Inflammatory macrophage (primary cell): ENCODE data around the gene CA4.
A peak's percentile ranks its signal among the peaks of the same experiment; 100 is the strongest.
"Not testable (repeated sequence)": the region's sequence is repeated elsewhere in the genome, so short reads cannot be mapped to it uniquely, and the experiment has no call there.

Experiments used
- DNase-seq, 2 donors: peaks; one replicate each; pipeline ENCODE4 v3.0.0-alpha.2; 2020 to 2022

The CA4 gene

DNA sequence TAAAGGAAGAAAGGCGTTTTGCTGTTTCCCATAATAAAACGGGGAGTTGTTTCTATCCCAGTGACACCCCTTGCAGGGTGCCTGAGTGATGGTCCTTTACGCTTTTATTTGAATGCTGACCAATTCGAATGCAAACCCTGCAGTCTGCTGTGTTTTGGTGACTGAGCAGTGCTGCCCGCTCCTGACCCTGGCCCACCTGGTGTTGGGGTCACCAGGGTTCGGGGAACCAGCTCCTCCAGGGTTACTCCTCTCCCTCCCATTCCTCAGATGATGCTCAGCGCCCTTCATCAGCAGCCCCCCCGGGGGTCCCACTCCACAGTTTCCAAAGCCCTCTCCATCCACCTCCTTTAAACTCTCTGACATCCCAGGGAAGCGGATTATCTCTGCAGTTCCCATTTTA, 6.0 kb downstream of the CA4 start:
- DNase-seq = no peak

GRCh38 chr17:60156746-60157145, 7.0 kb downstream of the CA4 start:
- no peak for DNase-seq

GRCh38 chr17:60157487-60158040, 7.8 kb downstream of the CA4 start:
- DNase-seq = no peak

DNA sequence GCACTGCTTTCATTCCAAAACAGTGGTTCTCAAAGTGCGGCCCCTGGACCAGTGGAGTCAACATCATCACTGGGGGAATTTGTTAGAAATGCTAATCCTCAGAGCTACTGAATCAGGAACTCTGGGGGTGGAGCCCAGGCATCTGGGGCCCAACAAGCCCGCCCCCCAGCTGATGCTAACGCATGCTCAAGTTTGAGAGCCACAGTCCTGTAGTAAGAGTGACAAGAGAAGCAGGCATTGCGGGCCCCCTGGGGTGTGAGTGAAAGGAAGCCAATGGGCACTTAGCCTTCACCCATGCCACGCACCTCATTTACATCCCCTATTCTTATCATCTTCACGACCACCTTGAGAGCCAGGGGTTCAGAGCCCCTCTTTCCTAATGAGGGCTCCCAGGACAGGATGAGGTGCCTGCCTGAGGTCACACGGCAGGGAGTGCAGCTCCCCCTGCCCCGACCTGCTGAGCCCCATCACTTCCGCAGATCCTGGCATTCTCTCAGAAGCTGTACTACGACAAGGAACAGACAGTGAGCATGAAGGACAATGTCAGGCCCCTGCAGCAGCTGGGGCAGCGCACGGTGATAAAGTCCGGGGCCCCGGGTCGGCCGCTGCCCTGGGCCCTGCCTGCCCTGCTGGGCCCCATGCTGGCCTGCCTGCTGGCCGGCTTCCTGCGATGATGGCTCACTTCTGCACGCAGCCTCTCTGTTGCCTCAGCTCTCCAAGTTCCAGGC, 9.1 kb downstream of the CA4 start:
- no peak for DNase-seq

- no peak for DNase-seq
These were observed 9.7 kb downstream of the CA4 start for GRCh38 chr17:60159479-60159866.

DNA sequence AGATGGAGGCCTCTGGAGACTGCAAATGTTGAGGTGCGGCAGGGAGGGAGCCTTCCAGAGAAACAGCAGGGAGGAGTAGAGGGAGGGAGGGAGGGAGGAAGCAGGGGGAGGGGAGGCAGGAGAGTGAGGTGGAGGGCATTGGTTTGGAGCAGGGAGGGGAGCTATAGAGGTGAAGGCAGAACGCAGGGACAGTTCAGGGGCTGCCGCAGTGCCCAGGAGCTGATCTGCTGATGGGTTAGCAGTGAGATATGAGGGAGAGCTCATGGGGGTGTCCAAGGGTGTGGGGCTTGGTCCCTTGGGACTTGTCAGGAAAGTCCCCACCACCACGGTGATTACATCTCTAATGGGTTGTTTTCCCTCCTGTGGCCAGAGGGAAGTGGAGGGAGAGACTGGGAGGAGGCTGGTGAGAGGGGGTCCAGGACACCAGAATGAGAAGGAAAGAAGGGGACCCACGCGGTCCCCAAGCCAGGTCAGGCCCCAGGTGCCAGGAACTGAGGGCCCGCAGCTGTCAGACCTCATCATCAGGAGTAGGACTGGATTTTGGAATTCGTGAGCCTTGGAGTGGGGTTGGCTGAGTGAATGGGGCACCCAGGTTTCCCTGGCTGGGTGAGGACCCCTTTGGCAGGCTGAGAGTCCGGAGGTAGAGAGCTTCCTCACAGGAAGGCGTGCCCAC, 11.2 kb downstream of the CA4 start:
- no peak for DNase-seq

GRCh38 chr17:60161598-60162330, 12.0 kb downstream of the CA4 start:
- peak; percentile 40 to 42 for DNase-seq

- no peak for DNase-seq
These were observed 13.5 kb downstream of the CA4 start for GRCh38 chr17:60163108-60163784.

DNA sequence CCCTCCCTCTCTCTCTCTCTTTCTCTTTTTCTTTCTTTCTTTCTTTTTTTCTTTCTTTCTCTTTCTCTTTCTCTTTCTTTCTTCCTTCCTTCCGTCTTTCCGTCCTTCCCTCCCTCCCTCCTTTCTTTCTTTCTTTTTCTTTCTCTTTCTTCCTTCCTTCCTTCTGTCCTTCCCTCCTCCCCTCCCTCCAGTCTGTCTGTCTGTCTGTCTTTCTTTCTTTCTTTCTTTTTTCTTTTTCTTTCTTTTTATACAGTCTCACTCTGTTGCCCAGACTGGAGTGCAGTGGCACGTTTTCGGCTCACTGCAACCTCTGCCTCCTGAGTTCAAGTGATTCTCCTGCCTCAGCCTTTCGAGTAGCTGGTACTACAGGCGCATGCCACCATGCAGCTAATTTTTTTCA, 14.4 kb downstream of the CA4 start:
- no peak for DNase-seq

DNA sequence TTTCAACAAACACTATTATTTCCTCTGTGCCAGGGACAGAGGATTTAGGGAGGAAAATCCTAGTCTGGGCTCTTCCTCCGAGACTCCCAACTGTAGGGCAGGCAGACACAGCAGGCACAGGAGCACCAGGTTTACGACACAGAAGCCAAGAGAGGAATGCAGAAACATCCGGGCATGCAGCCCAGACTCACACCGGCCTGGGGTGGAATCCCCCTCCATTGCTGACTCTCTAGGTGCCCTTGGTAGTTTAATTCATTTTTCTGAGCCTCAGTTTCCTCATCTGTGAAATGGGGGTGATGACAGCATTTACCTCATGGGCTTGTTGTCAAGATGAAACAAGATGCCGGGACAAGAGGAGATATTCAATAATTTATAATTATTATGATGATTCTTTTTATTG, 14.9 kb downstream of the CA4 start:
- no peak for DNase-seq

- DNase-seq = no peak
These were observed 15.4 kb downstream of the CA4 start for GRCh38 chr17:60165223-60165622.

GRCh38 chr17:60165971-60166370, 16.2 kb downstream of the CA4 start:
- DNase-seq = no peak

DNA sequence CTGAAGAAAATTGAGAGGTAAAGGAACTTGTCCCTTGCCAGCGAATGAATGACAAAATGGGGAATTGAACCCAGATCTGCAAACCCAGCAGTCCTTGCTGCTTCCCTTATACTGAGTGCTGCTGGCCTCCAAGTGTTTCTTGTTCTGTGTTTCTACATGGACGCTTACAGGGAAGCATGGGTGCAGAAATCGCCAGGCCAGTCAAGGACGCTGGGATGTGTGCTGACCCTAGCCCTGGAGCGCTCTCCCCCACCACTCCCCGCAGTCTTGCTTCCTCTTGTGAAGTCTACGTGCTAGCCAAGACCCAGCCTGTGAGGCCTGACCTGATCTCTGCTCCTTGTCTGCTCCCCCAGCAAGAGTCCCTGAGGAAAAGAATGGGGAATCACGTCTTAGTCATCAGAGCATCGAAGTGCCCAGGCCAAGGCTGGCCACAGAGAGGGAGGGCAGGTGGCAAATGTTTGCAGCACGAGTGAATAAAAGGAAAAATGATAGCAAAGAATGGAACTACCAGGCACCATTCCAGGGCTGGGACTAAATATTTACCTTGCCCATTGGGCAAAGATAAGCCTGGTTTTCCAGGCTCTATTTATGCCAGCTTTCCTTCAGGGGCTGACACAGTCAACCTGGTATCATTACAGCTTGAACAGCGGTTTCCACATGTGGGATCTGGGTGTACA, 17.4 kb downstream of the CA4 start:
- DNase-seq = peak; percentile 30 to 47

DNA sequence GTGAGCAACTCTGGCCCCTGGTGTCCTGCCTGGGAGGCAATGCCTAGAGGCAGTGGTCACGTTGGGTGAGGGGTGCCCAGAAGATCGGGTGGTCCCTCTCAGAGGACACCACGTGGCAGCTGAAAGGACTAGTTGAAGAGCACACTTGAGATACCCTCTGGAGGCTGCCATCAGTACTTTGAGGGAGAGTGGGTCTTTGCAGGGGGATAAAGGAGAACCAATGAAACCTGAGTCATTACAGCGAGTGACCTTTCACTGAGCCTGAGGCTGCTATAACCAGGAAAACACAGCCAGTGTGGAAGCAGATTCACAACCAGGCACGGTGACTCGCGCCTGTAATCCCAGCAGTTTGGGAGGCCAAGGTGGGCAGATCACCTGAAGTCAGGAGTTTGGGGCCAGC, 18.9 kb downstream of the CA4 start:
- DNase-seq = no peak

GRCh38 chr17:60169921-60170817, 20.4 kb downstream of the CA4 start:
- peak; percentile 75 to 86 for DNase-seq

DNA sequence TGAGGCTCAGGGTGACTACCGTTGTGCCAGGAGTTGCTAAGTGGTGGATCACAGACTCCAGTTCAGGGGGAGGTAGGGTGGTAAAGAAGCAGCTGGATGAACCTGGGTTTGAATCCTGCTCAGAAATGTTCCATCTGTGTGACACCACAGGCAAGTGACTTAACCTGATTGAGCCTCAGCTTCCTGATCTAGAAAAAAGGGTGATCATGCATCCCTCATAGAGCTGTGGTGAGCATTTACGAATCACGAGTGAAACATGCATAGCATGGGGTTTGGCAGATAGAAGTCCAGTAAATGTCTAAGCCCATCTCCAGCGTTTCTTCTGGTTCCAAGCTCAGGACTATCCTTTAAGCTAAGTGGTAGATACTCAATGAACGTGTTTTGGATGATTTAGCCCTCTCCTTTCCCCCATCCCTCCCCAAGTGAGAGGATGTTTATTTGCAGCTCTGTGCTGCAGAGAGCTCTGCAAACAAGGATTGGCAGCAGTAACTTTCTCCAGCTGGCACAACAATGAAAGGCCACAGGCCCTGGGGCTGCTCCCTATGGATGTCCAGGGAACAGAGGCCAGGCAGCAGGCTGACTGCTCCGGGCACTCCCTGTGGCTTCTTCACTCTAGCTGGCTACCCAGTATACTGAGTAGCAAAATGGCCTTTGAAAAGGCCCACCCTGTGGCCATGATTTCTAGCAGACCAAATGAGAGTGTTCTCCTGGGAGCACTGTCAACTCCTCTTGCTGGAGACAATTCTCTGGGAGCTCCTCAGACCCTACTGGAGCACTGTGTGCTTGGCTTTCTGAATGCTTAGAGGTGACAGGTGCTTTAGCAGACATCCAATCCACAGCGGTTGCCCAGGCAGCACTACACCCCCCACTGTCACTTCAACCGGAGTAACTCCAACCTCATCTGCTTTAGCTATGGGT, 21.3 kb downstream of the CA4 start:
- no peak for DNase-seq

DNA sequence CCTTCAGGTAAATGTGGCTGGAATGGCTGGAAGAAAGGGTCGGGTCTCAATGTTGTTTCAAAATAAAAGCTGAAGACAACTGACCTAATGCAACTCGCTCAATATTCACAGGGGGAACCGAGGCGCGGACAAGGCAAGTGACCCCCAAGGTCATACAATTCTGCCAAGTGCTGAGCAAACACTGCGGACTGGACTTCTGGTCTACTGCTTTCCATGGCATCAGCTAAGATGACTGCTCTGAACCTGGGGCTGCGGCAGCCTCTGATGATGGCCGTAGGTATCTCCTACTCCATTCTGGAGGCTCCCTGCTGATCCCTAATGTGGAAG, 21.9 kb downstream of the CA4 start:
- no peak for DNase-seq

GRCh38 chr17:60173304-60173819, 23.6 kb downstream of the CA4 start:
- DNase-seq = peak; percentile 14 to 15

- DNase-seq = no peak
These were observed 24.3 kb downstream of the CA4 start for GRCh38 chr17:60174035-60174434.

GRCh38 chr17:60174767-60175166, 25.0 kb downstream of the CA4 start:
- not testable (repeated sequence) for DNase-seq
